Activated CD8-positive, alpha-beta memory T cell treated with anti-CD3 and anti-CD28 coated beads, Interleukin-2, amount 50 U/mL, for 24 hours (primary cell): ENCODE data around the gene P3H3.

ENCODE experiments used
- DNase-seq: peaks from one replicate; pipeline ENCODE4 v3.0.0-alpha.2; 2020; ENCODE audit errors: extremely low read depth

Gene P3H3

GRCh38 chr12:6826734-6827436, 1.3 kb upstream of the P3H3 start:
- DNase-seq: no peak

- no peak for DNase-seq
Measured at GRCh38 chr12:6827437-6827911, 733 bp upstream of the P3H3 start.

- no peak for DNase-seq
Measured at GRCh38 chr12:6828781-6829535, 751 bp downstream of the P3H3 start.

GRCh38 chr12:6829536-6830220, 1.5 kb downstream of the P3H3 start:
- DNase-seq: no peak

GRCh38 chr12:6830286-6830890, 2.2 kb downstream of the P3H3 start:
- no peak for DNase-seq

GRCh38 chr12:6830999-6831398, 2.8 kb downstream of the P3H3 start:
- no peak for DNase-seq

- DNase-seq: no peak
Measured at GRCh38 chr12:6831450-6831995, 3.3 kb downstream of the P3H3 start.

GRCh38 chr12:6832125-6832524, 3.9 kb downstream of the P3H3 start:
- DNase-seq: no peak

- no peak for DNase-seq
Measured at GRCh38 chr12:6833189-6833890, 5.1 kb downstream of the P3H3 start.

GRCh38 chr12:6834254-6834653, 6.0 kb downstream of the P3H3 start:
- DNase-seq: no peak

GRCh38 chr12:6834873-6835272, 6.7 kb downstream of the P3H3 start:
- no peak for DNase-seq

GRCh38 chr12:6836851-6837250, 8.6 kb downstream of the P3H3 start:
- DNase-seq: no peak

- no peak for DNase-seq
Measured at GRCh38 chr12:6837370-6838060, 9.3 kb downstream of the P3H3 start.

- DNase-seq: no peak
Measured at GRCh38 chr12:6838854-6839253, 10.6 kb downstream of the P3H3 start.

GRCh38 chr12:6839482-6840201, 11.4 kb downstream of the P3H3 start:
- DNase-seq: no peak

- no peak for DNase-seq
Measured at GRCh38 chr12:6840330-6840729, 12.1 kb downstream of the P3H3 start.

- DNase-seq: no peak
Measured at GRCh38 chr12:6840761-6841515, 12.7 kb downstream of the P3H3 start, which contains the start of gene GNB3. GNB3 (plus strand) TSS chr12:6840925; CDS start chr12:6841288, 363 bp downstream.

GRCh38 chr12:6842075-6842474, 13.9 kb downstream of the P3H3 start:
- DNase-seq: no peak
